B cell (primary cell): Measurements from ENCODE around the gene CENPP. TPM values are rescaled to one million over a fixed set of nuclear protein-coding genes. Genes with fewer than 3 reads are reported as not detected.
A peak's percentile ranks its signal among the peaks of the same experiment; 100 is the strongest.

Source experiments
- ATAC-seq: fragments of 200-7000 bp; cut with Tn5 transposase; one replicate; pipeline ENCODE4 v1.10.0; 2021; ENCODE audit warnings: low read depth, mild to moderate bottlenecking, moderate number of reproducible peaks, moderate library complexity
- CTCF ChIA-PET: fragments of 350-600 bp; sonication (Branson Sonifier 250); formaldehyde crosslinking; loops from one replicate; lab custom pipeline; 2021; ENCODE audit warnings: antibody characterized with exemption, inconsistent platforms; lab: Charles Lee
- POLR2A ChIA-PET: fragments of 350-600 bp; sonication (Branson Sonifier 250); formaldehyde crosslinking; loops from one replicate; lab custom pipeline; 2021; ENCODE audit warnings: antibody characterized with exemption; lab: Charles Lee
- DNase-seq: peaks from one replicate; pipeline ENCODE4 v3.0.0; 2013
- H2AFZ ChIP-seq: 2 replicates; pipeline ENCODE4 v1.6.1; 2012; ENCODE audit warnings: mild to moderate bottlenecking, low read depth, low read length; ENCODE audit not compliant: insufficient read depth, poor library complexity, severe bottlenecking
- H3K27ac ChIP-seq, 2 donors: 1 replicate in 1 of 2; 2 replicates in 1 of 2; pipeline ENCODE4 v1.5.1; 2012 to 2013; ENCODE audit warnings: low read length in 2 of 2, mild to moderate bottlenecking in 2 of 2, moderate library complexity in 1 of 2
- H3K27me3 ChIP-seq, 4 experiments: fragments of 200-600 bp in 1 of 4; sonication (generic) in 1 of 4; replicated peaks in 1 of 4; 1 replicate in 2 of 4; 2 replicates in 2 of 4; pipeline versions ENCODE4 v1.6.1 to v1.7.0; 2013 to 2016; ENCODE audit warnings: low read length in 3 of 4, mild to moderate bottlenecking in 2 of 4, mixed read lengths in 1 of 4, moderate library complexity in 1 of 4; ENCODE audit not compliant: insufficient read depth in 4 of 4, control insufficient read depth in 3 of 4; ENCODE audit errors: control extremely low read depth in 1 of 4
- H3K36me3 ChIP-seq, 2 experiments: replicated peaks in 1 of 2; 1 replicate in 1 of 2; 2 replicates in 1 of 2; pipeline versions ENCODE4 v1.6.1 to v1.7.1; 2013; ENCODE audit warnings: low read length in 1 of 2; ENCODE audit not compliant: insufficient read depth in 2 of 2, control insufficient read depth in 1 of 2; ENCODE audit errors: control extremely low read depth in 1 of 2, extremely low read depth in 1 of 2
- H3K4me1 ChIP-seq, 2 donors: fragments of 200-600 bp in 1 of 2; sonication (generic) in 1 of 2; 1 replicate in 1 of 2; 2 replicates in 1 of 2; pipeline versions ENCODE4 v1.5.1 to v1.6.1; 2013 to 2017; ENCODE audit warnings: low read length in 2 of 2; ENCODE audit not compliant: control insufficient read depth in 2 of 2, insufficient read depth in 2 of 2
- H3K4me2 ChIP-seq: replicated peaks from 2 replicates; pipeline ENCODE3; 2012; ENCODE audit warnings: mild to moderate bottlenecking, low read depth, low read length; ENCODE audit not compliant: poor library complexity, severe bottlenecking
- H3K4me3 ChIP-seq, 5 experiments: fragments of 200-600 bp in 1 of 5; sonication (generic) in 1 of 5; 1 replicate in 3 of 5; 2 replicates in 2 of 5; pipeline versions ENCODE4 v1.5.1 to v1.7.0; 2011 to 2016; ENCODE audit warnings: low read length in 4 of 5, mild to moderate bottlenecking in 4 of 5, low read depth in 2 of 5, control low read depth in 1 of 5, moderate library complexity in 1 of 5; ENCODE audit not compliant: insufficient read depth in 1 of 5; ENCODE audit errors: control extremely low read depth in 1 of 5, extremely low read depth in 1 of 5
- H3K79me2 ChIP-seq: fragments of 200-600 bp; sonication (generic); one replicate; pipeline ENCODE4 v1.6.0; 2016; ENCODE audit warnings: low read length; ENCODE audit not compliant: control insufficient read depth, insufficient read depth
- H3K9ac ChIP-seq: fragments of 200-600 bp; sonication (generic); 2 replicates; pipeline ENCODE4 v1.6.1; 2017; ENCODE audit warnings: mild to moderate bottlenecking, low read length, moderate library complexity
- H3K9me3 ChIP-seq, 3 donors: one replicate each; pipeline versions ENCODE4 v1.6.1 to v1.7.1; 2013; ENCODE audit warnings: low read length in 2 of 3; ENCODE audit not compliant: control insufficient read depth in 2 of 3, insufficient read depth in 1 of 3; ENCODE audit errors: control extremely low read depth in 1 of 3
- H4K20me1 ChIP-seq: 2 replicates; pipeline ENCODE4 v1.6.0; 2012; ENCODE audit warnings: mild to moderate bottlenecking, low read length; ENCODE audit not compliant: insufficient read depth, control insufficient read depth, poor library complexity, severe bottlenecking
- H3K27ac Mint-ChIP-seq: one replicate; pipeline ENCODE4 v1.8.0; 2021; ENCODE audit warnings: mixed read lengths
- H3K27me3 Mint-ChIP-seq: one replicate; pipeline ENCODE4 v1.8.0; 2021; ENCODE audit warnings: mixed read lengths
- H3K4me1 Mint-ChIP-seq: one replicate; pipeline ENCODE4 v1.8.0; 2021; ENCODE audit warnings: mixed read lengths
- H3K4me3 Mint-ChIP-seq: one replicate; pipeline ENCODE4 v1.8.0; 2021; ENCODE audit warnings: mixed read lengths
- H3K9me3 Mint-ChIP-seq: one replicate; pipeline ENCODE4 v1.8.0; 2022; ENCODE audit warnings: mixed read lengths; ENCODE audit not compliant: insufficient read depth
- CTCF ChIP-seq: fragments of 200-600 bp; IDR thresholded peaks from one replicate; pipeline ENCODE4 v1.8.0; 2022; ENCODE audit warnings: antibody characterized with exemption, mild to moderate bottlenecking
- EZH2 ChIP-seq: IDR thresholded peaks from 2 replicates; pipeline ENCODE4 v1.6.1; 2012; ENCODE audit warnings: borderline replicate concordance, low read depth, mild to moderate bottlenecking, moderate library complexity, low read length; ENCODE audit not compliant: insufficient read depth, poor library complexity, severe bottlenecking
- WGBS: methylation state at CpG from one replicate; pipeline ENCODE4 v1.1.5; 2013; ENCODE audit warnings: missing lambda C conversion rate; ENCODE audit not compliant: insufficient coverage; 5-methylcytosine and 5-hydroxymethylcytosine counted together
- intact Hi-C: fragments of 100-400 bp; cut with micrococcal nuclease; formaldehyde crosslinking; loops from one replicate; pipeline ENCODE4 v1.10.0; 2022
- polyA plus RNA-seq: library from polyadenylated mRNA; depleted of rRNA; stranded (reverse); fragments of >200 nt; gene quantifications from 2 replicates; pipeline ENCODE4 v1.2.3, GENCODE V29; 2012
- total RNA-seq, 2 donors: library from RNA; stranded (reverse); fragments of 120-200 nt in 1 of 2; gene quantifications; 1 replicate in 1 of 2; 2 replicates in 1 of 2; pipeline versions ENCODE4 v1.2.3 to v1.2.4, GENCODE V29; 2013 to 2022

Gene CENPP
- total and polyA plus RNA-seq, 2 donors (not counting 1 experiment from before 2014, with no cell fraction given), result 1.4 to 6.2 TPM

GRCh38 chr9:92435263-92435662 lies 109.5 kb downstream of the CENPP start:
- H3K79me2 ChIP-seq, result no peaks in the 10 kb centered on the region
- H3K27ac ChIP-seq, result no peak overlapping the region
- no peaks in the 10 kb centered on the region for H4K20me1 ChIP-seq
- no peaks in the 10 kb centered on the region for H3K27me3 ChIP-seq
- no peaks in the 10 kb centered on the region for H3K9me3 ChIP-seq
- Mint-ChIP-seq H3K9me3 (no peaks in the 10 kb centered on the region), H3K4me1 (no peaks in the 10 kb centered on the region), H3K4me3 (no peak overlapping the region), H3K27me3 (no peaks in the 10 kb centered on the region), H3K27ac (no peak overlapping the region)
- H3K36me3 ChIP-seq, result no peaks in the 10 kb centered on the region
- H3K4me2 ChIP-seq, result no peak overlapping the region
- no peak for ATAC-seq
- no peak overlapping the region for H3K4me3 ChIP-seq
- DNase-seq, result no peak
- H2AFZ ChIP-seq, result no peak overlapping the region
- intact Hi-C loops, result no loop called here
- ChIA-PET CTCF (interaction anchor here (5.9 kb wide), 1 partner anchor 297 kb away, joined by 57 read pairs; no protein-coding TSS in a partner anchor), POLR2A (no interaction called here)
- H3K9ac ChIP-seq, result no peak overlapping the region
- TF ChIP-seq CTCF (no peak), EZH2 (no peak)
- no CpG with 5 or more reads among the region's 1 CpG for WGBS
- H3K4me1 ChIP-seq, result no peaks in the 10 kb centered on the region

- Mint-ChIP-seq H3K27me3 (no peaks in the 10 kb centered on the region), H3K27ac (no peak overlapping the region), H3K4me3 (no peak overlapping the region), H3K4me1 (no peaks in the 10 kb centered on the region), H3K9me3 (no peaks in the 10 kb centered on the region)
- Histone ChIP-seq H3K4me3 (no peak overlapping the region), H3K27ac (no peak overlapping the region), H3K4me1 (no peaks in the 10 kb centered on the region), H3K9me3 (no peaks in the 10 kb centered on the region), H2AFZ (no peak overlapping the region), H4K20me1 (no peaks in the 10 kb centered on the region), H3K4me2 (no peak overlapping the region), H3K27me3 (no peaks in the 10 kb centered on the region), H3K9ac (no peak overlapping the region), H3K36me3 (no peaks in the 10 kb centered on the region), H3K79me2 (no peaks in the 10 kb centered on the region)
- TF ChIP-seq EZH2 (no peak), CTCF (peak; percentile 66)
- DNase-seq, result peak; percentile 13
- ATAC-seq, result no peak
- intact Hi-C loops, result no loop called here
- WGBS, result 86% methylated on average over 3 of the region's 5 CpGs
- ChIA-PET CTCF (interaction anchor here (0.6 to 5.9 kb wide), 5 partner anchors 10 to 326 kb away, joined by 3 to 57 read pairs (median 4); partner anchors contain the start of gene CENPP), POLR2A (no interaction called here)
These were observed 113.3 kb downstream of the CENPP start for GRCh38 chr9:92438900-92439526.
